Measurements from ENCODE around the gene DENND1A. TPM values are rescaled to one million over a fixed set of nuclear protein-coding genes. Genes with fewer than 3 reads are reported as not detected.

Gene DENND1A
- total RNA-seq, 1 donor from 2014 or later, result 13.9 TPM

- peaks cover 5% of the 10 kb centered on the region for H3K4me1 Mint-ChIP-seq (ENCODE audit: low read depth, unreplicated experiment)
- no peak overlapping the region for H3K4me3 Mint-ChIP-seq (ENCODE audit: unreplicated experiment)
- DNase-seq, result no peak
- no peaks in the 10 kb centered on the region for H3K27me3 Mint-ChIP-seq (ENCODE audit: unreplicated experiment)
- peaks cover 15% of the 10 kb centered on the region for H3K36me3 Mint-ChIP-seq (ENCODE audit: unreplicated experiment)
- TF ChIP-seq CTCF (IDR thresholded peaks at IDR 0.05; ENCODE audit: partially characterized antibody, unreplicated experiment), result no peak
- H3K27ac Mint-ChIP-seq (ENCODE audit: unreplicated experiment), result no peak overlapping the region
- peaks cover 5% of the 10 kb centered on the region for H3K9me3 Mint-ChIP-seq (ENCODE audit: unreplicated experiment)
Observed at GRCh38 chr9:123834218-123834888, 95.6 kb downstream of the DENND1A start.

- no peaks in the 10 kb centered on the region for H3K27me3 Mint-ChIP-seq (ENCODE audit: unreplicated experiment)
- H3K9me3 Mint-ChIP-seq (ENCODE audit: unreplicated experiment), result peaks cover 7% of the 10 kb centered on the region
- no peak for DNase-seq
- H3K4me3 Mint-ChIP-seq (ENCODE audit: unreplicated experiment), result no peak overlapping the region
- H3K36me3 Mint-ChIP-seq (ENCODE audit: unreplicated experiment), result peaks cover 26% of the 10 kb centered on the region
- H3K4me1 Mint-ChIP-seq (ENCODE audit: low read depth, unreplicated experiment), result peaks cover 5% of the 10 kb centered on the region
- no peak overlapping the region for H3K27ac Mint-ChIP-seq (ENCODE audit: unreplicated experiment)
- no peak for TF ChIP-seq CTCF (IDR thresholded peaks at IDR 0.05; ENCODE audit: partially characterized antibody, unreplicated experiment)
Observed at GRCh38 chr9:123832858-123833650, 96.9 kb downstream of the DENND1A start.

- peaks cover 30% of the 10 kb centered on the region for H3K36me3 Mint-ChIP-seq (ENCODE audit: unreplicated experiment)
- H3K27ac Mint-ChIP-seq (ENCODE audit: unreplicated experiment), result no peak overlapping the region
- no peaks in the 10 kb centered on the region for H3K27me3 Mint-ChIP-seq (ENCODE audit: unreplicated experiment)
- H3K4me1 Mint-ChIP-seq (ENCODE audit: low read depth, unreplicated experiment), result peaks cover 5% of the 10 kb centered on the region
- no peak for DNase-seq
- H3K4me3 Mint-ChIP-seq (ENCODE audit: unreplicated experiment), result no peak overlapping the region
- TF ChIP-seq CTCF (IDR thresholded peaks at IDR 0.05; ENCODE audit: partially characterized antibody, unreplicated experiment), result no peak
- peaks cover 7% of the 10 kb centered on the region for H3K9me3 Mint-ChIP-seq (ENCODE audit: unreplicated experiment)
Observed at GRCh38 chr9:123832176-123832575, 97.8 kb downstream of the DENND1A start.

GRCh38 chr9:123828449-123828848 is 101.5 kb downstream of the DENND1A start:
- Mint-ChIP-seq H3K36me3 (ENCODE audit: unreplicated experiment) (peaks cover 30% of the 10 kb centered on the region), H3K9me3 (ENCODE audit: unreplicated experiment) (peaks cover 7% of the 10 kb centered on the region), H3K4me3 (ENCODE audit: unreplicated experiment) (no peak overlapping the region), H3K27ac (ENCODE audit: unreplicated experiment) (no peak overlapping the region), H3K27me3 (ENCODE audit: unreplicated experiment) (no peaks in the 10 kb centered on the region), H3K4me1 (ENCODE audit: low read depth, unreplicated experiment) (peaks cover 2% of the 10 kb centered on the region)
- DNase-seq, result no peak
- no peak for TF ChIP-seq CTCF (IDR thresholded peaks at IDR 0.05; ENCODE audit: partially characterized antibody, unreplicated experiment)

All from glutamatergic neuron (in vitro differentiated cells).